HepG2 (cell line): ENCODE results near the gene THRB. TPM values are rescaled to one million over a fixed set of nuclear protein-coding genes. Genes with fewer than 3 reads are reported as not detected.

Experiments
- ATAC-seq: fragments of 200-7000 bp; cut with Tn5 transposase; 3 replicates; pipeline ENCODE4 v1.9.1; 2020; ENCODE audit warnings: mild to moderate bottlenecking, moderate library complexity
- BruUV-seq: library from RNA; stranded (reverse); fragments of 400-500 nt; replicated peaks from 2 replicates; lab custom pipeline; 2021; lab: Mats Ljungman, UMichigan
- CTCF ChIA-PET: fragments of 300-600 bp; formaldehyde crosslinking; extraction: SDS; loops from one replicate; lab custom pipeline; 2021; ENCODE audit warnings: low total read pairs, inconsistent platforms, low intra/inter-chr PET ratio; lab: Yijun Ruan, JAX
- POLR2A ChIA-PET: fragments of 350-600 bp; sonication (Branson Sonifier 250); formaldehyde crosslinking; loops from one replicate; lab custom pipeline; 2020; ENCODE audit warnings: antibody characterized with exemption, inconsistent platforms; lab: Yijun Ruan, JAX
- DNase-seq: peaks from one replicate; pipeline ENCODE4 v3.0.0-alpha.2; 2015; ENCODE audit warnings: low spot score
- FAIRE-seq: peaks from 3 replicates; lab custom pipeline; 2011; peaks lifted over from hg19 to GRCh38; lab: Jason Lieb, UNC
- H2AFZ ChIP-seq: one replicate; pipeline ENCODE4 v1.6.1; 2011; ENCODE audit warnings: low read length, inconsistent platforms
- H3K27ac ChIP-seq: fragments of 300-600 bp; 3 replicates; pipeline ENCODE4 v1.8.0; 2011; ENCODE audit warnings: mixed run types, mild to moderate bottlenecking, mixed read lengths, low read length, inconsistent platforms; ENCODE audit not compliant: insufficient read depth; ENCODE audit errors: extremely low read length
- H3K27me3 ChIP-seq, 2 experiments: fragments of 200-600 bp in 1 of 2; 2 replicates in 1 of 2; 3 replicates in 1 of 2; pipeline versions ENCODE4 v1.6.0 to v1.8.0; 2011; ENCODE audit warnings: low read length in 2 of 2, mild to moderate bottlenecking in 2 of 2, moderate library complexity in 2 of 2, inconsistent platforms in 1 of 2; ENCODE audit not compliant: insufficient read depth in 2 of 2, control insufficient read depth in 1 of 2
- H3K36me3 ChIP-seq, 2 experiments: fragments of 200-600 bp in 1 of 2; replicated peaks in 1 of 2; 2 replicates in 1 of 2; 3 replicates in 1 of 2; pipeline versions ENCODE4 v1.5.1 to v1.8.0; 2011; ENCODE audit warnings: low read length in 2 of 2, inconsistent platforms in 1 of 2; ENCODE audit not compliant: insufficient read depth in 2 of 2, control insufficient read depth in 1 of 2
- H3K4me1 ChIP-seq: 2 replicates; pipeline ENCODE4 v1.5.1; 2012; ENCODE audit warnings: low read length, inconsistent platforms; ENCODE audit not compliant: insufficient read depth
- H3K4me2 ChIP-seq: 2 replicates; pipeline ENCODE4 v1.6.0; 2011; ENCODE audit warnings: low read depth, low read length, inconsistent platforms
- H3K4me3 ChIP-seq, 3 experiments: fragments of 200-600 bp in 1 of 3; sonication (generic), shearing (Covaris generic) in 1 of 3; replicated peaks in 1 of 3; 2 replicates each; pipeline ENCODE4 v1.5.1; 2011 to 2016; ENCODE audit warnings: low read length in 3 of 3, inconsistent platforms in 2 of 3, low read depth in 2 of 3, mild to moderate bottlenecking in 2 of 3, control low read depth in 1 of 3, mixed read lengths in 1 of 3; ENCODE audit not compliant: insufficient read depth in 1 of 3
- H3K79me2 ChIP-seq: one replicate; pipeline ENCODE4 v1.6.1; 2011; ENCODE audit warnings: low read length, inconsistent platforms; ENCODE audit not compliant: insufficient read depth
- H3K9ac ChIP-seq: 2 replicates; pipeline ENCODE4 v1.6.0; 2011; ENCODE audit warnings: mild to moderate bottlenecking, low read depth, low read length, inconsistent platforms; ENCODE audit not compliant: insufficient read depth
- H3K9me3 ChIP-seq: 2 replicates; pipeline ENCODE4 v1.5.1; 2012; ENCODE audit warnings: mild to moderate bottlenecking, low read length
- H4K20me1 ChIP-seq: 2 replicates; pipeline ENCODE4 v1.6.0; 2011; ENCODE audit warnings: inconsistent platforms, mild to moderate bottlenecking, low read length, moderate library complexity; ENCODE audit not compliant: insufficient read depth
- BORCS8-MEF2B ChIP-seq: sonication (generic); formaldehyde crosslinking; IDR thresholded peaks from 2 replicates; pipeline ENCODE4 v1.8.0; 2022; ENCODE audit warnings: mild to moderate bottlenecking, missing genetic modification reagents
- ERF ChIP-seq: IDR thresholded peaks from 2 replicates; pipeline ENCODE4 v1.6.1; 2018; ENCODE audit warnings: missing biosample characterization, missing genetic modification reagents
- GTF2F1 ChIP-seq: fragments of 150-350 bp; IDR thresholded peaks from 2 replicates; pipeline ENCODE4 v1.6.1; 2014; ENCODE audit warnings: low read length
- KLF6 ChIP-seq: IDR thresholded peaks from 2 replicates; pipeline ENCODE4 v1.8.0; 2016; ENCODE audit warnings: missing biosample characterization, missing genetic modification reagents
- NR3C1 ChIP-seq: sonication (generic); formaldehyde crosslinking; IDR thresholded peaks from 2 replicates; pipeline ENCODE4 v1.4.0; 2020; ENCODE audit warnings: missing genetic modification reagents
- SKI ChIP-seq: fragments of 450-650 bp; IDR thresholded peaks from one replicate; pipeline ENCODE4 v1.6.1; 2018; ENCODE audit warnings: mild to moderate bottlenecking; ENCODE audit not compliant: partially characterized antibody
- ZNF567 ChIP-seq: sonication (generic); formaldehyde crosslinking; IDR thresholded peaks from 2 replicates; pipeline ENCODE4 v1.8.1; 2023; ENCODE audit warnings: mild to moderate bottlenecking, missing genetic modification reagents, borderline replicate concordance
- WGBS: methylation state at CpG from one replicate; pipeline ENCODE4 v1.1.6; 2017; ENCODE audit warnings: low lambda C conversion rate; 5-methylcytosine and 5-hydroxymethylcytosine counted together
- in situ Hi-C: cut with HindIII; loops from 2 replicates; pipeline ENCODE4 v1.10.0; 2017; ENCODE audit warnings: low pct_unique_long_range_greater_than_20kb; ENCODE audit not compliant: extremely low pct_ligation_motif_present
- intact Hi-C: fragments of 100-400 bp; cut with micrococcal nuclease; formaldehyde crosslinking; loops from one replicate; pipeline ENCODE4 v1.10.0; 2022; ENCODE audit not compliant: unreplicated experiment
- polyA plus RNA-seq, 8 experiments: library from polyadenylated mRNA; depleted of rRNA in 3 of 8; stranded (reverse) in 7 of 8; unstranded in 1 of 8; fragments of >200 nt; fragmentation: Illumina TruSeq in 4 of 8; extraction: Trizol in 4 of 8; gene quantifications; 2 replicates each; pipeline versions ENCODE4 v1.2.1 to v1.2.3, GENCODE V29; 2011 to 2016; ENCODE audit warnings: low read depth in 4 of 8, missing spikeins in 1 of 8, mixed read lengths in 1 of 8; ENCODE audit not compliant: insufficient read depth in 1 of 8
- total RNA-seq, 5 experiments: library from RNA; depleted of rRNA; stranded (reverse); fragments of >200 nt; fragmentation: Illumina TruSeq; extraction: Trizol; gene quantifications; 2 replicates each; pipeline ENCODE4 v1.2.3, GENCODE V29; 2016; ENCODE audit warnings: low read depth in 1 of 5
- TF ChIP-seq, protein P1 (sequence below): sonication (generic); formaldehyde crosslinking; IDR thresholded peaks from 2 replicates; pipeline ENCODE4 v1.4.0; 2020; ENCODE audit warnings: missing genetic modification reagents
- TF ChIP-seq, protein P2 (sequence below): sonication (generic); formaldehyde crosslinking; IDR thresholded peaks from 2 replicates; pipeline ENCODE4 v1.4.0; 2020; ENCODE audit warnings: missing genetic modification reagents, borderline replicate concordance
- TF ChIP-seq, protein P3 (sequence below): sonication (generic); formaldehyde crosslinking; IDR thresholded peaks from 2 replicates; pipeline ENCODE4 v1.5.1; 2020; ENCODE audit warnings: mild to moderate bottlenecking, moderate library complexity, missing genetic modification reagents
- TF ChIP-seq, protein P4 (sequence below): sonication (generic); formaldehyde crosslinking; IDR thresholded peaks from 2 replicates; pipeline ENCODE4 v1.8.0; 2022; ENCODE audit warnings: low read depth, missing genetic modification reagents
- TF ChIP-seq, protein P5 (sequence below): IDR thresholded peaks from 2 replicates; pipeline ENCODE4 v1.6.1; 2018; ENCODE audit warnings: missing genetic modification reagents

The THRB gene
- total and polyA plus RNA-seq, 2 of the 13 experiments (the other 11 are each of a cell fraction or from before 2014, with no cell fraction given), result 4.7 to 22.7 TPM

DNA sequence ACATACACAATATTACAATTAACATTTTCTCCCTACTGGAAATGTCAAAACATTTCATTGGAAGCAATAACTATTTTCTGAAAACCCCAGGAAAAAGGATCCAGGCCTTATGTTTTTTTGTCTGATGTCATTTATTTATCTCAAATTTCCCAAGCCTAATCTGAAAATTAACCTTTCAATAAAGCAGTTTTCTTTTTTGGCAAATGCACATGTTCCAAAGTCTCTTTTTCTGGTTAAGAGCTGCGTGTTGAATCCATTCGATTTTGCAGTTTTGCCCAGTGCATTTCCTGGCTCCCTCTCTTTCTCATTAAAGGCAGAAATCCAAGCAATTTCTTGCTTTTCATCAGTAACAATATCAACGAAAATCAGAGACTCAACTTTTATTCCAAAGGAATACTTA, 327.2 kb downstream of the THRB start:
- FAIRE-seq (no peak), ATAC-seq (no peak), DNase-seq (no peak)
- Histone ChIP-seq H3K36me3 (peaks cover 0 to 6% of the 10 kb centered on the region in 2 experiments; a peak in 1 of 5 replicates), H3K4me3 (no peak overlapping the region), H3K27ac (no peak overlapping the region), H3K9ac (no peak overlapping the region), H3K9me3 (no peaks in the 10 kb centered on the region), H4K20me1 (no peaks in the 10 kb centered on the region), H3K79me2 (no peaks in the 10 kb centered on the region), H3K4me2 (no peak overlapping the region), H2AFZ (no peak overlapping the region), H3K27me3 (no peaks in the 10 kb centered on the region), H3K4me1 (no peaks in the 10 kb centered on the region)
- CTCF ChIA-PET, result no interaction called here
- intact Hi-C loops, result no loop called here
- TF ChIP-seq, protein P1, sequence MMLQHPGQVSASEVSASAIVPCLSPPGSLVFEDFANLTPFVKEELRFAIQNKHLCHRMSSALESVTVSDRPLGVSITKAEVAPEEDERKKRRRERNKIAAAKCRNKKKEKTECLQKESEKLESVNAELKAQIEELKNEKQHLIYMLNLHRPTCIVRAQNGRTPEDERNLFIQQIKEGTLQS (CRISPR knock-in tag), result no peak
- TF ChIP-seq, protein P2, sequence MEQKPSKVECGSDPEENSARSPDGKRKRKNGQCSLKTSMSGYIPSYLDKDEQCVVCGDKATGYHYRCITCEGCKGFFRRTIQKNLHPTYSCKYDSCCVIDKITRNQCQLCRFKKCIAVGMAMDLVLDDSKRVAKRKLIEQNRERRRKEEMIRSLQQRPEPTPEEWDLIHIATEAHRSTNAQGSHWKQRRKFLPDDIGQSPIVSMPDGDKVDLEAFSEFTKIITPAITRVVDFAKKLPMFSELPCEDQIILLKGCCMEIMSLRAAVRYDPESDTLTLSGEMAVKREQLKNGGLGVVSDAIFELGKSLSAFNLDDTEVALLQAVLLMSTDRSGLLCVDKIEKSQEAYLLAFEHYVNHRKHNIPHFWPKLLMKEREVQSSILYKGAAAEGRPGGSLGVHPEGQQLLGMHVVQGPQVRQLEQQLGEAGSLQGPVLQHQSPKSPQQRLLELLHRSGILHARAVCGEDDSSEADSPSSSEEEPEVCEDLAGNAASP (CRISPR knock-in tag), result no peak
- TF ChIP-seq SKI (no peak), GTF2F1 (no peak)
- POLR2A ChIA-PET, result no interaction called here
- in situ Hi-C loops, result no loop called here
- WGBS, result 78% methylated on average over 3 of the region's 3 CpGs
- no TSS peak for BruUV-seq

DNA sequence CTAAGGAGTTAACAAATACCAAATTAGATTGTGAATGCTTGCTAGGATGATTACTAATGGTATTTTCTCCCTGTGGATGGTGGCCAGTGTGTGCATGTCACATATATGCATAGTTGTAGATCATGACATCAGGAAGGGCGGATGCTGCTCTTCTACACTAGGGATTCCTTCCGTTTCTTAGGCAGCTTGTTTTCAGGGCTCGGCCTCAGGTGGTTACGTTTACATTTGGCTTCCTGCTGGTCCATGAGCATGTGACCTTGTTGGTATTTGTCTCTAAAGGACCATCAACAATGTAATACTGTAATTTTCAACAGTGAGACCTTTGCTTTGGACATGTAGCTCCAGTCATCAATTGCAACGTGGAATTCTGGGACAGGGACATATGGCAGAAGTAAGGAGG, 328.1 kb downstream of the THRB start:
- WGBS, result 96% methylated on average over 5 of the region's 5 CpGs
- H3K4me1 ChIP-seq, result no peaks in the 10 kb centered on the region
- H3K27ac ChIP-seq, result no peak overlapping the region
- in situ Hi-C loops, result no loop called here
- no peaks in the 10 kb centered on the region for H4K20me1 ChIP-seq
- FAIRE-seq (no peak), ATAC-seq (no peak), DNase-seq (no peak)
- BruUV-seq, result no TSS peak
- no peak overlapping the region for H2AFZ ChIP-seq
- no peak overlapping the region for H3K4me3 ChIP-seq
- H3K79me2 ChIP-seq, result no peaks in the 10 kb centered on the region
- ChIA-PET CTCF (no interaction called here), POLR2A (no interaction called here)
- H3K27me3 ChIP-seq, result no peaks in the 10 kb centered on the region
- intact Hi-C loops, result no loop called here
- H3K4me2 ChIP-seq, result no peak overlapping the region
- peaks cover 0 to 6% of the 10 kb centered on the region in 2 experiments; a peak in 1 of 5 replicates for H3K36me3 ChIP-seq
- no peak overlapping the region for H3K9ac ChIP-seq
- H3K9me3 ChIP-seq, result no peaks in the 10 kb centered on the region
- TF ChIP-seq BORCS8-MEF2B (CRISPR knock-in tag) (no peak), KLF6 (CRISPR knock-in tag) (no peak), NR3C1 (CRISPR knock-in tag) (no peak), ZNF567 (CRISPR knock-in tag) (no peak), ERF (CRISPR knock-in tag) (no peak)
- TF ChIP-seq, protein P3, sequence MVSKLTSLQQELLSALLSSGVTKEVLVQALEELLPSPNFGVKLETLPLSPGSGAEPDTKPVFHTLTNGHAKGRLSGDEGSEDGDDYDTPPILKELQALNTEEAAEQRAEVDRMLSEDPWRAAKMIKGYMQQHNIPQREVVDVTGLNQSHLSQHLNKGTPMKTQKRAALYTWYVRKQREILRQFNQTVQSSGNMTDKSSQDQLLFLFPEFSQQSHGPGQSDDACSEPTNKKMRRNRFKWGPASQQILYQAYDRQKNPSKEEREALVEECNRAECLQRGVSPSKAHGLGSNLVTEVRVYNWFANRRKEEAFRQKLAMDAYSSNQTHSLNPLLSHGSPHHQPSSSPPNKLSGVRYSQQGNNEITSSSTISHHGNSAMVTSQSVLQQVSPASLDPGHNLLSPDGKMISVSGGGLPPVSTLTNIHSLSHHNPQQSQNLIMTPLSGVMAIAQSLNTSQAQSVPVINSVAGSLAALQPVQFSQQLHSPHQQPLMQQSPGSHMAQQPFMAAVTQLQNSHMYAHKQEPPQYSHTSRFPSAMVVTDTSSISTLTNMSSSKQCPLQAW, result no peak
- TF ChIP-seq, protein P4, sequence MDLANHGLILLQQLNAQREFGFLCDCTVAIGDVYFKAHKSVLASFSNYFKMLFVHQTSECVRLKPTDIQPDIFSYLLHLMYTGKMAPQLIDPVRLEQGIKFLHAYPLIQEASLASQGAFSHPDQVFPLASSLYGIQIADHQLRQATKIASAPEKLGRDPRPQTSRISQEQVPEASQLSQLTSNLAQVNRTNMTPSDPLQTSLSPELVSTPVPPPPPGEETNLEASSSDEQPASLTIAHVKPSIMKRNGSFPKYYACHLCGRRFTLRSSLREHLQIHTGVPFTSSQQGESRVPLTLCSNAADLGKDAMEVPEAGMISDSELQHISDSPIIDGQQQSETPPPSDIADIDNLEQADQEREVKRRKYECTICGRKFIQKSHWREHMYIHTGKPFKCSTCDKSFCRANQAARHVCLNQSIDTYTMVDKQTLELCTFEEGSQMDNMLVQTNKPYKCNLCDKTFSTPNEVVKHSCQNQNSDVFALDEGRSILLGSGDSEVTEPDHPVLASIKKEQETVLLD (CRISPR knock-in tag), result no peak
- TF ChIP-seq, protein P5, sequence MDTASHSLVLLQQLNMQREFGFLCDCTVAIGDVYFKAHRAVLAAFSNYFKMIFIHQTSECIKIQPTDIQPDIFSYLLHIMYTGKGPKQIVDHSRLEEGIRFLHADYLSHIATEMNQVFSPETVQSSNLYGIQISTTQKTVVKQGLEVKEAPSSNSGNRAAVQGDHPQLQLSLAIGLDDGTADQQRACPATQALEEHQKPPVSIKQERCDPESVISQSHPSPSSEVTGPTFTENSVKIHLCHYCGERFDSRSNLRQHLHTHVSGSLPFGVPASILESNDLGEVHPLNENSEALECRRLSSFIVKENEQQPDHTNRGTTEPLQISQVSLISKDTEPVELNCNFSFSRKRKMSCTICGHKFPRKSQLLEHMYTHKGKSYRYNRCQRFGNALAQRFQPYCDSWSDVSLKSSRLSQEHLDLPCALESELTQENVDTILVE, result no peak
